ENCODE data around the gene TDRD9. TPM values are rescaled to one million over a fixed set of nuclear protein-coding genes. Genes with fewer than 3 reads are reported as not detected.

Gene TDRD9
- total RNA-seq, 1 experiment from 2014 or later = not detected

DNA sequence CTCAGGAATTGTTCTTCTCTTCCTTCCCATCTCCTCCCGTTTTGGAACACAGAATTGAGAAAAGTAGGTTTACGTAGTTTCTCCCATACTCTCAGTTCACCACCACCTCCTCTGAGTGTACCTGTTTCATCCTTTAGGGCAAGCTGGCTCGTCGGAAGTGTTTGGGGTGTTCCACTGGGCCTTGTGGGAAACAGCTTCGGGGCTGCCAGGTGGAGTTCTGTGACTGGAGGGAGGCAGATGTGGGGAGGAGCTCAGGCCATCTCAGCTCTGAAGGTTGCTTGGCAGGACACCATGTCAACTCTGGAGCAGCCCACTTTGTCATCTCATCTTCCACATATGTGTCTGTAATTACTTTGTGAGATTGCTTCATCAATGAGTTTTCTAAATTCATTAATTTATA, 67.6 kb downstream of the TDRD9 start:
- intact Hi-C loops (cut with micrococcal nuclease; ENCODE audit: unreplicated experiment) (no loop called here), in situ Hi-C loops (cut with HindIII; ENCODE audit: low pct_unique_long_range_greater_than_20kb, low sequenced_read_pairs) (no loop called here)
- BruUV-seq (replicated peaks) = no TSS peak
- Histone ChIP-seq H3K4me3 (ENCODE audit: low read depth in 2 of 2, low read length in 2 of 2) (no peak overlapping the region), H3K27me3 (ENCODE audit: control insufficient read depth, insufficient read depth, low read length) (no peaks in the 10 kb centered on the region; the same call in 1 of the 2 replicates), H3K27ac (ENCODE audit: low read length) (no peak overlapping the region), H3K9me3 (ENCODE audit: control insufficient read depth, insufficient read depth, low read depth, low read length) (no peaks in the 10 kb centered on the region), H3K36me3 (ENCODE audit: control insufficient read depth, insufficient read depth, low read length) (no peaks in the 10 kb centered on the region), H3K4me1 (ENCODE audit: control insufficient read depth, insufficient read depth, low read length) (no peaks in the 10 kb centered on the region)
- CTCF ChIA-PET = no interaction called here
- ATAC-seq (no peak), DNase-seq (ENCODE audit: low read depth, low spot score) (no peak)
- TF ChIP-seq REST (IDR thresholded peaks at IDR 0.05; ENCODE audit: insufficient read depth in 1 of 2, low read depth in 2 of 2, low read length in 1 of 2) (no peak), POLR2AphosphoS5 (IDR thresholded peaks at IDR 0.05; ENCODE audit: low read depth, low read length) (no peak), TCF7L2 (IDR thresholded peaks at IDR 0.05; ENCODE audit: low read depth, low read length) (no peak), SIN3A (IDR thresholded peaks at IDR 0.05; ENCODE audit: borderline replicate concordance, insufficient read depth, low read depth, low read length) (no peak)
- TF ChIP-seq, protein P1, sequence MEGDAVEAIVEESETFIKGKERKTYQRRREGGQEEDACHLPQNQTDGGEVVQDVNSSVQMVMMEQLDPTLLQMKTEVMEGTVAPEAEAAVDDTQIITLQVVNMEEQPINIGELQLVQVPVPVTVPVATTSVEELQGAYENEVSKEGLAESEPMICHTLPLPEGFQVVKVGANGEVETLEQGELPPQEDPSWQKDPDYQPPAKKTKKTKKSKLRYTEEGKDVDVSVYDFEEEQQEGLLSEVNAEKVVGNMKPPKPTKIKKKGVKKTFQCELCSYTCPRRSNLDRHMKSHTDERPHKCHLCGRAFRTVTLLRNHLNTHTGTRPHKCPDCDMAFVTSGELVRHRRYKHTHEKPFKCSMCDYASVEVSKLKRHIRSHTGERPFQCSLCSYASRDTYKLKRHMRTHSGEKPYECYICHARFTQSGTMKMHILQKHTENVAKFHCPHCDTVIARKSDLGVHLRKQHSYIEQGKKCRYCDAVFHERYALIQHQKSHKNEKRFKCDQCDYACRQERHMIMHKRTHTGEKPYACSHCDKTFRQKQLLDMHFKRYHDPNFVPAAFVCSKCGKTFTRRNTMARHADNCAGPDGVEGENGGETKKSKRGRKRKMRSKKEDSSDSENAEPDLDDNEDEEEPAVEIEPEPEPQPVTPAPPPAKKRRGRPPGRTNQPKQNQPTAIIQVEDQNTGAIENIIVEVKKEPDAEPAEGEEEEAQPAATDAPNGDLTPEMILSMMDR (IDR thresholded peaks at IDR 0.05) = no peak
- POLR2A ChIA-PET = no interaction called here

- no peaks in the 10 kb centered on the region for H3K4me1 ChIP-seq (ENCODE audit: control insufficient read depth, insufficient read depth, low read length)
- TF ChIP-seq SIN3A (IDR thresholded peaks at IDR 0.05; ENCODE audit: borderline replicate concordance, insufficient read depth, low read depth, low read length) (no peak), POLR2AphosphoS5 (IDR thresholded peaks at IDR 0.05; ENCODE audit: low read depth, low read length) (no peak), REST (IDR thresholded peaks at IDR 0.05; ENCODE audit: insufficient read depth in 1 of 2, low read depth in 2 of 2, low read length in 1 of 2) (no peak), TCF7L2 (IDR thresholded peaks at IDR 0.05; ENCODE audit: low read depth, low read length) (no peak)
- TF ChIP-seq, protein P1 (IDR thresholded peaks at IDR 0.05) = no peak
- DNase-seq (ENCODE audit: low read depth, low spot score) (no peak), ATAC-seq (no peak)
- BruUV-seq (replicated peaks) = no TSS peak
- POLR2A ChIA-PET = no interaction called here
- H3K4me3 ChIP-seq (ENCODE audit: low read depth in 2 of 2, low read length in 2 of 2) = no peak overlapping the region
- no peaks in the 10 kb centered on the region; the same call in 1 of the 2 replicates for H3K27me3 ChIP-seq (ENCODE audit: control insufficient read depth, insufficient read depth, low read length)
- H3K27ac ChIP-seq (ENCODE audit: low read length) = no peak overlapping the region
- no peaks in the 10 kb centered on the region for H3K9me3 ChIP-seq (ENCODE audit: control insufficient read depth, insufficient read depth, low read depth, low read length)
- H3K36me3 ChIP-seq (ENCODE audit: control insufficient read depth, insufficient read depth, low read length) = no peaks in the 10 kb centered on the region
- in situ Hi-C loops (cut with HindIII; ENCODE audit: low pct_unique_long_range_greater_than_20kb, low sequenced_read_pairs) = no loop called here
- intact Hi-C loops (cut with micrococcal nuclease; ENCODE audit: unreplicated experiment) = no loop called here
- CTCF ChIA-PET = no interaction called here
These were observed 69.1 kb downstream of the TDRD9 start for GRCh38 chr14:103997391-103997790.

Data from Panc1 (cell line).